Measurements from ENCODE around the gene PPP2R3B. TPM values are rescaled to one million over a fixed set of nuclear protein-coding genes. Genes with fewer than 3 reads are reported as not detected.
"Not testable (repeated sequence)": the region's sequence is repeated elsewhere in the genome, so short reads cannot be mapped to it uniquely, and the experiment has no call there.

PPP2R3B gene
- total and polyA plus RNA-seq, 2 donors (not counting 1 experiment from before 2014, with no cell fraction given), result 43.3 to 47.6 TPM

GRCh38 chrX:420496-421223, 34.0 kb upstream of the PPP2R3B start:
- H3K4me1 ChIP-seq (ENCODE audit: control insufficient read depth in 2 of 2, insufficient read depth in 2 of 2, low read length in 2 of 2), result no peaks in the 10 kb centered on the region
- no peak overlapping the region for H3K4me2 ChIP-seq (replicated peaks; ENCODE audit: low read depth, low read length, poor library complexity, severe bottlenecking)
- intact Hi-C loops (cut with micrococcal nuclease), result no loop called here
- H3K9me3 ChIP-seq (ENCODE audit: control extremely low read depth in 1 of 3, control insufficient read depth in 2 of 3, insufficient read depth in 1 of 3, low read length in 2 of 3), result peaks cover 0 to 37% (median 0%) of the 10 kb centered on the region in 3 donors
- H3K4me3 Mint-ChIP-seq, result no peak overlapping the region
- no peak overlapping the region for H2AFZ ChIP-seq (ENCODE audit: insufficient read depth, low read depth, low read length, poor library complexity, severe bottlenecking)
- 92% methylated on average over 37 of the region's 41 CpGs for WGBS (ENCODE audit: insufficient coverage)
- no peaks in the 10 kb centered on the region for H3K27me3 Mint-ChIP-seq
- H3K27ac ChIP-seq (ENCODE audit: low read length in 2 of 2), result no peak overlapping the region
- no peak overlapping the region for H3K27ac Mint-ChIP-seq
- H3K9me3 Mint-ChIP-seq (ENCODE audit: insufficient read depth), result no peaks in the 10 kb centered on the region
- no peaks in the 10 kb centered on the region for H3K36me3 ChIP-seq (replicated peaks in 1 of 2; ENCODE audit: control extremely low read depth in 1 of 2, control insufficient read depth in 1 of 2, extremely low read depth in 1 of 2, insufficient read depth in 2 of 2, low read length in 1 of 2)
- H3K79me2 ChIP-seq (ENCODE audit: control insufficient read depth, insufficient read depth, low read length), result no peaks in the 10 kb centered on the region
- TF ChIP-seq, protein P1, sequence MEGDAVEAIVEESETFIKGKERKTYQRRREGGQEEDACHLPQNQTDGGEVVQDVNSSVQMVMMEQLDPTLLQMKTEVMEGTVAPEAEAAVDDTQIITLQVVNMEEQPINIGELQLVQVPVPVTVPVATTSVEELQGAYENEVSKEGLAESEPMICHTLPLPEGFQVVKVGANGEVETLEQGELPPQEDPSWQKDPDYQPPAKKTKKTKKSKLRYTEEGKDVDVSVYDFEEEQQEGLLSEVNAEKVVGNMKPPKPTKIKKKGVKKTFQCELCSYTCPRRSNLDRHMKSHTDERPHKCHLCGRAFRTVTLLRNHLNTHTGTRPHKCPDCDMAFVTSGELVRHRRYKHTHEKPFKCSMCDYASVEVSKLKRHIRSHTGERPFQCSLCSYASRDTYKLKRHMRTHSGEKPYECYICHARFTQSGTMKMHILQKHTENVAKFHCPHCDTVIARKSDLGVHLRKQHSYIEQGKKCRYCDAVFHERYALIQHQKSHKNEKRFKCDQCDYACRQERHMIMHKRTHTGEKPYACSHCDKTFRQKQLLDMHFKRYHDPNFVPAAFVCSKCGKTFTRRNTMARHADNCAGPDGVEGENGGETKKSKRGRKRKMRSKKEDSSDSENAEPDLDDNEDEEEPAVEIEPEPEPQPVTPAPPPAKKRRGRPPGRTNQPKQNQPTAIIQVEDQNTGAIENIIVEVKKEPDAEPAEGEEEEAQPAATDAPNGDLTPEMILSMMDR (IDR thresholded peaks at IDR 0.05), result no peak
- TF ChIP-seq EZH2 (IDR thresholded peaks at IDR 0.05; ENCODE audit: borderline replicate concordance, insufficient read depth, low read depth, low read length, poor library complexity, severe bottlenecking), result no peak
- H3K4me3 ChIP-seq (ENCODE audit: control extremely low read depth in 1 of 5, extremely low read depth in 1 of 5, insufficient read depth in 1 of 5, low read depth in 2 of 5, low read length in 4 of 5), result no peak overlapping the region
- CTCF ChIA-PET, result no interaction called here
- no peak overlapping the region for H3K9ac ChIP-seq (ENCODE audit: low read length)
- H3K4me1 Mint-ChIP-seq, result no peaks in the 10 kb centered on the region
- DNase-seq, result no peak
- no peaks in the 10 kb centered on the region for H3K27me3 ChIP-seq (replicated peaks in 1 of 4; ENCODE audit: control extremely low read depth in 1 of 4, control insufficient read depth in 3 of 4, insufficient read depth in 4 of 4, low read length in 3 of 4)
- POLR2A ChIA-PET, result no interaction called here
- no peaks in the 10 kb centered on the region for H4K20me1 ChIP-seq (ENCODE audit: control insufficient read depth, insufficient read depth, low read length, poor library complexity, severe bottlenecking)
- no peak for ATAC-seq (ENCODE audit: low read depth)

DNA sequence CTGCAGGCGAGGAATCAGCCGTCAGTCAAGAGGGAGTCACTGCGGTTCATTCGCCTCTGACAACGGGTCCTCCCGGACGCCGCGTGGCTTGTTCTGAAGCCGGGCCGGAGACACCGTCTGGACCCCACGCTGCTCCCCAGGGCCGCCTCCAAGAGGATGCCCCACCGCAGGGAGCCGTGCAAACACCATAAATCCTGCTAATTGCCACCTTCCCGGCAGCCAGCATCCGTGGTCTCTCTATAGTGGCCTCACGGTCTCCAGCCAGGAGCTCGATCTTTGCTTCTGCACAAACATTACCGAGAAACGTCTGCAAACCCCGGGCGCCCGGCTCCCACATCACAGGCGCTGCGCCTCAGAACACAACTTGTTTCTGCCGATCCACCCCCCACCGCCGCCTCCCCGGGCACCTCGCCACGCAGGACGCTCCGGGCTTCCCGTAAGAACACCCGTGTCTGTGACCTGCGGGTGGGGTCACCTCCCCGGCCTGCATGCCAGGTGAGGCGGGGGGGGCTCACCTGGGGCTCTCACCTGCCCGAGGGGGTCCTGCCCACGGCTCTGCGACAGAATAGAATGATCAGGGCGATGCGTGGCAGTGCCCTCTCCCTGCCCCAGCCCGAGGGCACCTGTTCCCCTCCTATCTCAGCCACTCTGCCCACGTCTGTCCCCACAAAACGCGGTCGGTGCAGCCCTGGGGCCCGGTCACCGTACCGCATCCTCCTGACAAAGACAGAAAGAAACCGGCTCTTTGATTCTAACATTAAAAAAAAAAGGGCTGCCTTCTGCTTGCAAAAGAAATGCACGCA, 32.4 kb upstream of the PPP2R3B start:
- Mint-ChIP-seq H3K27me3 (no peaks in the 10 kb centered on the region), H3K4me3 (no peak overlapping the region), H3K27ac (no peak overlapping the region), H3K9me3 (ENCODE audit: insufficient read depth) (no peaks in the 10 kb centered on the region), H3K4me1 (no peaks in the 10 kb centered on the region)
- Histone ChIP-seq H3K9me3 (ENCODE audit: control extremely low read depth in 1 of 3, control insufficient read depth in 2 of 3, insufficient read depth in 1 of 3, low read length in 2 of 3) (peaks cover 0 to 35% (median 0%) of the 10 kb centered on the region in 3 donors), H3K79me2 (ENCODE audit: control insufficient read depth, insufficient read depth, low read length) (no peaks in the 10 kb centered on the region), H3K36me3 (replicated peaks in 1 of 2; ENCODE audit: control extremely low read depth in 1 of 2, control insufficient read depth in 1 of 2, extremely low read depth in 1 of 2, insufficient read depth in 2 of 2, low read length in 1 of 2) (no peaks in the 10 kb centered on the region), H3K27me3 (replicated peaks in 1 of 4; ENCODE audit: control extremely low read depth in 1 of 4, control insufficient read depth in 3 of 4, insufficient read depth in 4 of 4, low read length in 3 of 4) (no peaks in the 10 kb centered on the region), H3K27ac (ENCODE audit: low read length in 2 of 2) (no peak overlapping the region), H4K20me1 (ENCODE audit: control insufficient read depth, insufficient read depth, low read length, poor library complexity, severe bottlenecking) (no peaks in the 10 kb centered on the region), H3K4me3 (ENCODE audit: control extremely low read depth in 1 of 5, extremely low read depth in 1 of 5, insufficient read depth in 1 of 5, low read depth in 2 of 5, low read length in 4 of 5) (no peak overlapping the region), H3K4me2 (replicated peaks; ENCODE audit: low read depth, low read length, poor library complexity, severe bottlenecking) (no peak overlapping the region), H3K9ac (ENCODE audit: low read length) (no peak overlapping the region), H2AFZ (ENCODE audit: insufficient read depth, low read depth, low read length, poor library complexity, severe bottlenecking) (no peak overlapping the region), H3K4me1 (ENCODE audit: control insufficient read depth in 2 of 2, insufficient read depth in 2 of 2, low read length in 2 of 2) (no peaks in the 10 kb centered on the region)
- CTCF ChIA-PET, result no interaction called here
- ATAC-seq (ENCODE audit: low read depth) (no peak), DNase-seq (no peak)
- whole genome bisulfite sequencing (ENCODE audit: insufficient coverage), result 97% methylated on average over 41 of the region's 55 CpGs
- POLR2A ChIA-PET, result no interaction called here
- TF ChIP-seq, protein P1 (IDR thresholded peaks at IDR 0.05), result no peak
- TF ChIP-seq EZH2 (IDR thresholded peaks at IDR 0.05; ENCODE audit: borderline replicate concordance, insufficient read depth, low read depth, low read length, poor library complexity, severe bottlenecking), result no peak
- intact Hi-C loops (cut with micrococcal nuclease), result no loop called here

DNA sequence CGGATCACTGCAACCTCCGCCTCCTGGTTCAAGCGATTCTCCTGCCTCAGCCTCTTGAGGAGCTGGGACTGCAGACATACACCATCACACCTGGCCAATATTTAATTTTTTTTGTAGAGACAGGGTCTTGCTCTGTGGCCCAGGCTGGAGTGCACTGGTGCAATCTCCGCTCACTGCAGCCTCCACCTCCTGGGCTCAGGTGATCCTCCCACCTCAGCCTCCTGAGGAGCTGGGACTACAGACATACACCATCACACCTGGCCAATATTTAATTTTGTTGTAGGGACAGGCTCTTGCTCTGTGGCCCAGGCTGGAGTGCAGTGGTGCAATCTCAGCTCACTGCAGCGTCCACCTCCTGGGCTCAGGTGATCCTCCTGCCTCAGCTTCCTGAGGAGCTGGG, 28.8 kb upstream of the PPP2R3B start:
- WGBS (ENCODE audit: insufficient coverage), result 78% methylated on average over 3 of the region's 5 CpGs
- H3K79me2 ChIP-seq (ENCODE audit: control insufficient read depth, insufficient read depth, low read length); POLR2A ChIA-PET; H3K4me1 Mint-ChIP-seq; intact Hi-C loops (cut with micrococcal nuclease); H3K9ac ChIP-seq (ENCODE audit: low read length); H3K4me3 Mint-ChIP-seq; H3K27me3 Mint-ChIP-seq; H3K27me3 ChIP-seq (replicated peaks in 1 of 4; ENCODE audit: control extremely low read depth in 1 of 4, control insufficient read depth in 3 of 4, insufficient read depth in 4 of 4, low read length in 3 of 4); H3K4me1 ChIP-seq (ENCODE audit: control insufficient read depth in 2 of 2, insufficient read depth in 2 of 2, low read length in 2 of 2); H4K20me1 ChIP-seq (ENCODE audit: control insufficient read depth, insufficient read depth, low read length, poor library complexity, severe bottlenecking); H3K36me3 ChIP-seq (replicated peaks in 1 of 2; ENCODE audit: control extremely low read depth in 1 of 2, control insufficient read depth in 1 of 2, extremely low read depth in 1 of 2, insufficient read depth in 2 of 2, low read length in 1 of 2); H3K9me3 Mint-ChIP-seq (ENCODE audit: insufficient read depth); H3K27ac Mint-ChIP-seq; H3K27ac ChIP-seq (ENCODE audit: low read length in 2 of 2); DNase-seq; H2AFZ ChIP-seq (ENCODE audit: insufficient read depth, low read depth, low read length, poor library complexity, severe bottlenecking); ATAC-seq (ENCODE audit: low read depth); CTCF ChIA-PET; H3K4me3 ChIP-seq (ENCODE audit: control extremely low read depth in 1 of 5, extremely low read depth in 1 of 5, insufficient read depth in 1 of 5, low read depth in 2 of 5, low read length in 4 of 5); H3K4me2 ChIP-seq (replicated peaks; ENCODE audit: low read depth, low read length, poor library complexity, severe bottlenecking): not testable (repeated sequence)
- peaks cover 0 to 24% (median 0%) of the 10 kb centered on the region in 3 donors for H3K9me3 ChIP-seq (ENCODE audit: control extremely low read depth in 1 of 3, control insufficient read depth in 2 of 3, insufficient read depth in 1 of 3, low read length in 2 of 3)
